ENCODE measurements around the gene TRIM51G. TPM values are rescaled to one million over a fixed set of nuclear protein-coding genes. Genes with fewer than 3 reads are reported as not detected.
"Not testable (repeated sequence)": the region's sequence is repeated elsewhere in the genome, so short reads cannot be mapped to it uniquely, and the experiment has no call there.

TRIM51G gene, protein sequence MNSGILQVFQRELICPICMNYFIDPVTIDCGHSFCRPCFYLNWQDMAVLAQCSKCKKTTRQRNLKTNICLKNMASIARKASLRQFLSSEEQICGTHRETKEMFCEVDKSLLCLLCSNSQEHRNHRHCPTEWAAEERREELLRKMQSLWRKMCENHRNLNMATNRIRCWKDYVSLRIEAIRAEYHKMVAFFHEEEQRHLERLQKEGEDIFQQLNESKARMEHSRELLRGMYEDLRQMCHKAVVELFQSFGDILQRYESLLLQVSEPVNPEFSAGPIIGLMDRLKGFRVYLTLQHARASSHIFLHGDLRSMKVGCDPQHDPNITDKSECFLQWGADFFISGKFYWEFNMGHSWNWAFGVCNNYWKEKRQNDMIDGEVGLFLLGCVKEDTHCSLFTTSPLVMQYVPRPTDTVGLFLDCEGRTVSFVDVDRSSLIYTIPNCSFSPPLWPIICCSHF
- not detected in 2 replicates for total RNA-seq (2011; cell fraction: chromatin; rRNA removed; ENCODE audit: low replicate concordance)
- total RNA-seq (2011; cell fraction: nucleolus; rRNA removed), result not detected in 2 replicates
- total RNA-seq (2011; cell fraction: nucleoplasm; rRNA removed), result not detected in 2 replicates
- total RNA-seq (2014; rRNA removed) (not detected in 2 replicates), total RNA-seq (2014; rRNA removed; fragmentation: Illumina TruSeq; extraction: Trizol) (not detected in 2 replicates), total RNA-seq (2015; rRNA removed; fragmentation: Illumina TruSeq; extraction: Trizol) (not detected in 2 replicates), total RNA-seq (2021) (not detected in 2 replicates), polyA plus RNA-seq (2011; rRNA removed) (not detected in 2 replicates), polyA plus RNA-seq (2014; fragmentation: Illumina TruSeq; extraction: Trizol) (not detected in 2 replicates), polyA plus RNA-seq (2014; fragmentation: Nextera tagmentation; extraction: Ambion mirVana) (not detected), polyA plus RNA-seq (2014; rRNA removed) (not detected in 2 replicates), polyA minus RNA-seq (2011; rRNA and poly(A)+ RNA removed) (not detected in 2 replicates), Bru-seq, nascent RNA (not detected), BruChase-seq, experiment 1, labeled RNA remaining after a 2-hour chase (not detected), BruChase-seq, experiment 2, labeled RNA remaining after a 6-hour chase (not detected)
- polyA plus RNA-seq (2011; cell fraction: cytosol; rRNA removed), result not detected in 2 replicates
- not detected in 2 replicates for polyA plus RNA-seq (2011; cell fraction: nucleus; rRNA removed)
- polyA plus RNA-seq (2012), result not detected in 2 replicates
- not detected in 2 replicates for polyA minus RNA-seq (2011; cell fraction: cytosol; rRNA and poly(A)+ RNA removed)
- not detected in 2 replicates for polyA minus RNA-seq (2011; cell fraction: nucleus; rRNA and poly(A)+ RNA removed)
- long read RNA-seq, experiment 1, partial matches to known transcripts, result 0 of 1 reads
- long read RNA-seq, experiment 1, other reads (novel, unspliced or antisense), result 1 of 1 reads
- long read RNA-seq, experiment 2, result 0 reads
- long read RNA-seq, experiment 3, result 0 reads

DNA sequence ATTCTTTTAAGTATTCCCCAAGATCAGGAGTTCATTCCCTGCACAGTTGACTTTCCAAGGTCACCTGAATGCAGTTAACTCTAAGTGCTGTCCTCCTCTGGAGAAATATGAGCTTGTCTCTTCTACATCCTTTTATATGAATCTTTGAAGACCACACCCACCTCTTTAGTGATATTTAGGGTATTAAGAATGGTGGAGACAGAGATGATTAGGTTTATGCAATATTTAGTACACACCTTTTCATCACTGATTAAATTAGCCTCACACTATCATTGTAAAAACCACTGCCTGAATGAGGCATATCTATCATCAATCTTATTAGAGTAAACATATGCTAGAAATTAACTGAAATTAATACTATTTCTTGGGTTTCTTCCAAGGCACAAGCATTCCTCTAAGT, at the start of gene TRIM51G:
Gene TRIM51G (minus strand): TSS at position 101 of the 400 bp plus-strand sequence. CDS start 2,190 bp downstream, outside the sequence.
- POLR2A ChIA-PET; H3K4me2 ChIP-seq (ENCODE audit: insufficient read depth, low read length); H3K79me2 ChIP-seq (ENCODE audit: control insufficient read depth, insufficient read depth, low read length); H3K4me3 ChIP-seq; H4K20me1 ChIP-seq (replicated peaks; ENCODE audit: control insufficient read depth, insufficient read depth, low read length); ATAC-seq; intact Hi-C loops (cut with micrococcal nuclease); DNase-seq (ENCODE audit: extremely low read depth in 1 of 4, low spot score in 3 of 4); H3K27ac ChIP-seq (ENCODE audit: extremely low read depth, low read depth, low read length); BruUV-seq (replicated peaks); H3K9me1 ChIP-seq (ENCODE audit: control insufficient read depth, insufficient read depth, low read length); FAIRE-seq; in situ Hi-C loops (cut with MboI); H3K36me3 ChIP-seq (ENCODE audit: control insufficient read depth, insufficient read depth, low read length); CTCF ChIA-PET (ENCODE audit: low intra/inter-chr PET ratio); H3K9me3 ChIP-seq (replicated peaks; ENCODE audit: control insufficient read depth, insufficient read depth, low read depth, low read length); H2AFZ ChIP-seq (ENCODE audit: low read depth, low read length); H3K4me1 ChIP-seq (replicated peaks in 1 of 2; ENCODE audit: control insufficient read depth in 2 of 2, insufficient read depth in 2 of 2, low read length in 2 of 2); H3K27me3 ChIP-seq (ENCODE audit: control insufficient read depth in 2 of 2, insufficient read depth in 2 of 2, low read length in 2 of 2); H3K9ac ChIP-seq (ENCODE audit: insufficient read depth in 1 of 2, low read depth in 2 of 2, low read length in 2 of 2): not testable (repeated sequence)

DNA sequence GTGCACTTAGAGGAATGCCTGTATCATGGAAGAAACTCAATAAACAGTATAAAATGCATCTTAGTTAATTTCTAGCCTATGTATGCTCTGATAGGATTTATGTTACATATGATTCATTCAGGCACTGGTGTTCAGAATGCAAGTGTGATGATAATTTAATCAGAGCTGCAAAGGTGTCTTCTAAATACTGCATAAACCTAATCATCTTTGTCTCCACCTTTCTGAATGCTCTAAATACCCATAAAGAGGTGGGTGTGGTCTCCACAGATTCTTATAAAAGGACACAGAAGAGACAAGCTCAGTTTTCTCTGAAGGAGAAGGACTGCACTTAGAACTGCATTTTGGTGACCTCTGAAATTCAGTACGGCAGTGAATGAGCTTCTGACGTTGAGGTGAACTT, 44.8 kb upstream of the TRIM51G start, which contains the start of gene TRIM49B:
Gene TRIM49B (plus strand): TSS at position 301 of the 400 bp plus-strand sequence. CDS start 2,777 bp downstream, outside the sequence.
- CTCF ChIA-PET (ENCODE audit: low intra/inter-chr PET ratio); H3K4me2 ChIP-seq (ENCODE audit: insufficient read depth, low read length); H4K20me1 ChIP-seq (replicated peaks; ENCODE audit: control insufficient read depth, insufficient read depth, low read length); DNase-seq (ENCODE audit: extremely low read depth in 1 of 4, low spot score in 3 of 4); in situ Hi-C loops (cut with MboI); BruUV-seq (replicated peaks); H3K9me1 ChIP-seq (ENCODE audit: control insufficient read depth, insufficient read depth, low read length); H3K4me3 ChIP-seq; H2AFZ ChIP-seq (ENCODE audit: low read depth, low read length); ATAC-seq; H3K79me2 ChIP-seq (ENCODE audit: control insufficient read depth, insufficient read depth, low read length); H3K9me3 ChIP-seq (replicated peaks; ENCODE audit: control insufficient read depth, insufficient read depth, low read depth, low read length); H3K36me3 ChIP-seq (ENCODE audit: control insufficient read depth, insufficient read depth, low read length); H3K27ac ChIP-seq (ENCODE audit: extremely low read depth, low read depth, low read length); intact Hi-C loops (cut with micrococcal nuclease); H3K27me3 ChIP-seq (ENCODE audit: control insufficient read depth in 2 of 2, insufficient read depth in 2 of 2, low read length in 2 of 2); POLR2A ChIA-PET; H3K9ac ChIP-seq (ENCODE audit: insufficient read depth in 1 of 2, low read depth in 2 of 2, low read length in 2 of 2); FAIRE-seq; H3K4me1 ChIP-seq (replicated peaks in 1 of 2; ENCODE audit: control insufficient read depth in 2 of 2, insufficient read depth in 2 of 2, low read length in 2 of 2): not testable (repeated sequence)
- WGBS (ENCODE audit: insufficient coverage, low coverage, missing lambda C conversion rate), result 0% methylated on average over 1 of the region's 2 CpGs

DNA sequence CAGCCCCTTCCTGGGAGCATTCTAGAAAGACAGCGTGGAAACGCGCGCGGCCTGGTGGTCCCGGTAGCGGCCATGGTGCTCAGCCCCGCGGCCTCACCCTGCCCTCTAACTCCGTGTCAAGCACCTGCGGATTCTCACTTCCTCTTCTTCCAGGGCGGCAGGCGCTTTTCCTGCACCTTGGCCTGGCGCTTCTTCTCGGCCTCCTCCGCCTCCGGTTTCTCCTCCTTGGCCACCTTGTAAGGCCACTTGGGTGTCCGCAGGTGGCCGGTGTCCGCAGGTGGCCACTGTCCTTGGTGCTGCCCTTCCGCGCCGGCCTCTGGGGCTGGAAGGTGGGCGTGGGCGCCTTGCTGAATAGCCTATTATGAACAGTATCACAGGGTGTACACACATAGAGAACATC, 15.1 kb downstream of the TRIM51G start:
- 8% methylated on average over 25 of the region's 25 CpGs for WGBS (ENCODE audit: insufficient coverage, low coverage, missing lambda C conversion rate)
- H3K4me3 ChIP-seq; BruUV-seq (replicated peaks); FAIRE-seq; H3K9me3 ChIP-seq (replicated peaks; ENCODE audit: control insufficient read depth, insufficient read depth, low read depth, low read length); DNase-seq (ENCODE audit: extremely low read depth in 1 of 4, low spot score in 3 of 4); H3K27me3 ChIP-seq (ENCODE audit: control insufficient read depth in 2 of 2, insufficient read depth in 2 of 2, low read length in 2 of 2); H4K20me1 ChIP-seq (replicated peaks; ENCODE audit: control insufficient read depth, insufficient read depth, low read length); H3K27ac ChIP-seq (ENCODE audit: extremely low read depth, low read depth, low read length); H3K36me3 ChIP-seq (ENCODE audit: control insufficient read depth, insufficient read depth, low read length); H3K9me1 ChIP-seq (ENCODE audit: control insufficient read depth, insufficient read depth, low read length); ATAC-seq; intact Hi-C loops (cut with micrococcal nuclease); CTCF ChIA-PET (ENCODE audit: low intra/inter-chr PET ratio); H3K4me1 ChIP-seq (replicated peaks in 1 of 2; ENCODE audit: control insufficient read depth in 2 of 2, insufficient read depth in 2 of 2, low read length in 2 of 2); H3K9ac ChIP-seq (ENCODE audit: insufficient read depth in 1 of 2, low read depth in 2 of 2, low read length in 2 of 2); H3K79me2 ChIP-seq (ENCODE audit: control insufficient read depth, insufficient read depth, low read length); POLR2A ChIA-PET; H3K4me2 ChIP-seq (ENCODE audit: insufficient read depth, low read length); H2AFZ ChIP-seq (ENCODE audit: low read depth, low read length): not testable (repeated sequence)
- in situ Hi-C loops (cut with MboI), result loop anchor here (5.0 kb wide), 1 partner anchor 849 kb away; no protein-coding TSS in a partner anchor

Measured in K562 (cell line).